Measurements from ENCODE around the gene SF3A1. TPM values are rescaled to one million over a fixed set of nuclear protein-coding genes. Genes with fewer than 3 reads are reported as not detected.

SF3A1 gene
- total and polyA plus RNA-seq, 9 of the 15 experiments (the other 6 are each of a cell fraction or from before 2014, with no cell fraction given): 6.7 to 228 (median 13.0) TPM

DNA sequence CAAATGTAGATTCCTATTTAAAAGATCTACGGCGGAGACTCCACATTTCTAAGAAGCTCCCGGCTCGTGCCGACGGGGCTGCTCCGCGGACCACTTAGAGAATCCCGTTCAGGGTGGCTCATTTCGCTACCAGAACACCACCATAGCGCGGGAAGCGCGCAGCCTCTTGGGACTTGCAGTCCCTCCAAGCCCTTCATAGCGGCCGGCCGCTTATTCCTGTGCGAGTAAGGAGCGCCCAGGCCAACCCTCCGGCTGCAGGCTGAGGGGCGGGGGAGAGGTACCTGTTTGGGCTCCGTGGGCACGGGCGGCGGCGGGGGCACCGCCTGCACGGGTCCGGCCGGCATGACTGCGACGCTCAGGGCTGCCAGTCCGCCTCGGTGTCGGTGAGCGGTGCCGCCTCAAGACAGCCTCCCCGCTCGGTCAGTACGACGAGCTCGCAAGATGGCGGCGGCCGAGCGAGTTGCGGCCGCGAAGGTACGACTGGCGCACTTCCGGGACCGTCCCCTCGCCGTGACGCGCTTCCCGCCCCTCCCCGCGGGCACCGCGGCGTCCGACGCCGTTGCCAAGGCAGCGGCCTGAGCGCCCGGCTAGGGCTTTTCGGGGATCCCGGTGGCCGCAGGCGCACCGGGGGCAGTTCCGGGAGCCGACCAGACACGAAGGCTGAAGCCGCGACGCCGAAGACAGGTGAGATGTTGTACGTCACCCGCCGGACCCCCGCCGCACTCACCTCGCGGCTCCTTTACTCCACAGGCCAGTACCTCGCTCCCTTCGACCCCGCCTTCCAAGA lies at the start of gene SF3A1, which contains the start of gene CCDC157 (continued):
- TF ChIP-seq CREB3L1 (IDR thresholded peaks at IDR 0.05; ENCODE audit: borderline replicate concordance, low read depth) (peak; percentile 63; the same call in 1 of the 2 replicates), ZBTB40 (IDR thresholded peaks at IDR 0.05) (peak; percentile 95), ZBTB40 (CRISPR knock-in tag; IDR thresholded peaks at IDR 0.05) (no peak), POLR2B (IDR thresholded peaks at IDR 0.05; ENCODE audit: low read depth, partially characterized antibody) (peak; percentile 80), ZBTB5 (IDR thresholded peaks at IDR 0.05) (peak; percentile 88), SRSF9 (IDR thresholded peaks at IDR 0.05; ENCODE audit: borderline replicate concordance, low read depth, low read length) (no peak), CREBBP (IDR thresholded peaks at IDR 0.05; ENCODE audit: low read depth, low read length) (no peak), ZNF696 (CRISPR knock-in tag; conservative IDR thresholded peaks at IDR 0.05) (no peak), ATF4 (CRISPR knock-in tag; IDR thresholded peaks at IDR 0.05) (no peak), ZNF354B (CRISPR knock-in tag; IDR thresholded peaks at IDR 0.05) (no peak), SRSF3 (IDR thresholded peaks at IDR 0.05; ENCODE audit: insufficient read depth, low read length) (no peak), XRCC5 (IDR thresholded peaks at IDR 0.05; ENCODE audit: low read depth, low read length) (no peak)

All from K562 (cell line).